ENCODE results near the gene MYO9B.

Gene MYO9B

DNA sequence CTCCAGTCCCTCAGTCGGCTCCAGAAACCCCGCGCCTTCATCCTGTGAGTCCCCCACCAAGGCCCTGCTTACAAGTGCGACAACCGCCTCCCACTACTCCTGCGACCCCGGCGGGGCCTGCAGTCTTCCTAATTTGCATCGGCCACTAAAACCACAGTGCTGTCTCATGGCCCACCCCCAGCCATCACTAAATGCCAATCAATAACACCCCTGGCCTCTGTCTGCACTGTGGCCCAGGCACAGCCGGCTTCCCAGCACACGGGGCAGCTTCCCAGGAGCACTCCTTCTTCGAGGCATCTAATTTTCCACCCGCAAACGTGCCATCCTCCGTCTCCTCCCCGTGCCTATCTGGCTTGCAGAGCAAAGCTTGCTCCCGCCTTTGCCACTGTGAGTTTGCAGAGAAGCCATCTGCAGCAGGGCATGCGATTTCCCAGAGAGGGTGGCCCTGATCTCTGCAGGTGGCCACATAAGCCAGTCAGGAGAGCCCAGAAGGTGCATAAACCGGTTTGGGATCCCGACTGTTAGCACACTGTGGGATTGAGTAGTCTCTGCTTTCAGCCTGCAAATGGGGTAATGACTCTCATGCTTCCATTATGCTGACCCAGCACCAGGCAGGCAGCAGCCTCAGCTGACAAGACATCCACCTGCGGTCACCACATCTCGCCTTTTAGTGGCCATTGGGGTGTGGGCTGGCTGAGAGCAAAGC, 105.6 kb downstream of the MYO9B start:
- Histone ChIP-seq H2AFZ (ENCODE audit: low read depth, low read length, severe bottlenecking) (no peak overlapping the region), H3K4me2 (ENCODE audit: low read depth, low read length, poor library complexity, severe bottlenecking) (no peak overlapping the region), H3K27ac (ENCODE audit: low read depth, low read length) (no peak overlapping the region), H3K9me2 (replicated peaks; ENCODE audit: insufficient read depth, low read length) (no peaks in the 10 kb centered on the region), H3F3A (ENCODE audit: insufficient read depth) (no peaks in the 10 kb centered on the region), H3K9ac (ENCODE audit: low read length) (no peak overlapping the region), H3K27me3 (ENCODE audit: low read length) (no peaks in the 10 kb centered on the region), H3K4me3 (ENCODE audit: insufficient read depth, low read length, poor library complexity, severe bottlenecking) (no peak overlapping the region), H4K20me1 (ENCODE audit: low read depth, low read length) (no peaks in the 10 kb centered on the region), H3K9me3 (ENCODE audit: insufficient read depth, low read length) (no peaks in the 10 kb centered on the region), H3K79me2 (ENCODE audit: insufficient read depth, low read length) (no peaks in the 10 kb centered on the region), H3K36me3 (ENCODE audit: low read length) (no peaks in the 10 kb centered on the region)
- TF ChIP-seq EZH2phosphoT487 (conservative IDR thresholded peaks at IDR 0.05; ENCODE audit: low read length) = no peak
- TF ChIP-seq, protein P1, sequence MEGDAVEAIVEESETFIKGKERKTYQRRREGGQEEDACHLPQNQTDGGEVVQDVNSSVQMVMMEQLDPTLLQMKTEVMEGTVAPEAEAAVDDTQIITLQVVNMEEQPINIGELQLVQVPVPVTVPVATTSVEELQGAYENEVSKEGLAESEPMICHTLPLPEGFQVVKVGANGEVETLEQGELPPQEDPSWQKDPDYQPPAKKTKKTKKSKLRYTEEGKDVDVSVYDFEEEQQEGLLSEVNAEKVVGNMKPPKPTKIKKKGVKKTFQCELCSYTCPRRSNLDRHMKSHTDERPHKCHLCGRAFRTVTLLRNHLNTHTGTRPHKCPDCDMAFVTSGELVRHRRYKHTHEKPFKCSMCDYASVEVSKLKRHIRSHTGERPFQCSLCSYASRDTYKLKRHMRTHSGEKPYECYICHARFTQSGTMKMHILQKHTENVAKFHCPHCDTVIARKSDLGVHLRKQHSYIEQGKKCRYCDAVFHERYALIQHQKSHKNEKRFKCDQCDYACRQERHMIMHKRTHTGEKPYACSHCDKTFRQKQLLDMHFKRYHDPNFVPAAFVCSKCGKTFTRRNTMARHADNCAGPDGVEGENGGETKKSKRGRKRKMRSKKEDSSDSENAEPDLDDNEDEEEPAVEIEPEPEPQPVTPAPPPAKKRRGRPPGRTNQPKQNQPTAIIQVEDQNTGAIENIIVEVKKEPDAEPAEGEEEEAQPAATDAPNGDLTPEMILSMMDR (IDR thresholded peaks at IDR 0.05; ENCODE audit: insufficient read depth, low read length, poor library complexity, severe bottlenecking) = no peak

DNA sequence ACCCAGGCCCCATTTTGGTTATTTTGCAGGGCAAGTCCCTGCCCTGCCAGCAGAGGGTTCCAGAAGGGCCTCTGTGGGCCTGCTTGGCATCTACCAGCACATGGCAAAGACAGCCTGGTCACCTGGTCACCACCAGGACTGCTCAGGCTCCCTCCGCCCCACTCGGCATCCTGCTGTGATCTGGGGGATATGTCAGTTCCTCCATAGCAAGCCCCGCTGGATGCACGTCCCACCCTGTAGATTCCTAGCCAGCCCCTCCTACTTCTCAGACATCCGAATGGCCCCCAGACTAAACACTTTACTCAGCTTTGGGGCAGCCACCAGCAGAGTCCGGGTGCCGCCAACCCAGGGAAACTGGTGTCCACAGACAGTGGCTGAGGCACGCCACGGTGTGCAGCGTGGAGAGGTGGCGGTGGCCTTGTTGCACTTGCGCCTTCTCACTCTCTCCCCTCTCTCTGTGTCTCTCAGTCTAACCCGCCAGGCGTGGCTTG, 107.7 kb downstream of the MYO9B start:
- no peak overlapping the region for H2AFZ ChIP-seq (ENCODE audit: low read depth, low read length, severe bottlenecking)
- H3K27ac ChIP-seq (ENCODE audit: low read depth, low read length) = peak overlapping the region; percentile 48
- H3K36me3 ChIP-seq (ENCODE audit: low read length) = no peaks in the 10 kb centered on the region
- H3K9ac ChIP-seq (ENCODE audit: low read length) = peak overlapping the region; percentile 18; the same call in 1 of the 2 replicates
- H3K9me3 ChIP-seq (ENCODE audit: insufficient read depth, low read length) = no peaks in the 10 kb centered on the region
- H3F3A ChIP-seq (ENCODE audit: insufficient read depth) = 0 out of 2 replicates have a peak, but pooled peaks cover under 1% of the 10 kb centered on the region
- H4K20me1 ChIP-seq (ENCODE audit: low read depth, low read length) = no peaks in the 10 kb centered on the region
- H3K79me2 ChIP-seq (ENCODE audit: insufficient read depth, low read length) = no peaks in the 10 kb centered on the region
- H3K4me2 ChIP-seq (ENCODE audit: low read depth, low read length, poor library complexity, severe bottlenecking) = peak overlapping the region; percentile 10
- no peaks in the 10 kb centered on the region for H3K9me2 ChIP-seq (replicated peaks; ENCODE audit: insufficient read depth, low read length)
- no peaks in the 10 kb centered on the region for H3K27me3 ChIP-seq (ENCODE audit: low read length)
- TF ChIP-seq EZH2phosphoT487 (conservative IDR thresholded peaks at IDR 0.05; ENCODE audit: low read length) = no peak
- TF ChIP-seq, protein P1 (IDR thresholded peaks at IDR 0.05; ENCODE audit: insufficient read depth, low read length, poor library complexity, severe bottlenecking) = no peak
- H3K4me3 ChIP-seq (ENCODE audit: insufficient read depth, low read length, poor library complexity, severe bottlenecking) = no peak overlapping the region

DNA sequence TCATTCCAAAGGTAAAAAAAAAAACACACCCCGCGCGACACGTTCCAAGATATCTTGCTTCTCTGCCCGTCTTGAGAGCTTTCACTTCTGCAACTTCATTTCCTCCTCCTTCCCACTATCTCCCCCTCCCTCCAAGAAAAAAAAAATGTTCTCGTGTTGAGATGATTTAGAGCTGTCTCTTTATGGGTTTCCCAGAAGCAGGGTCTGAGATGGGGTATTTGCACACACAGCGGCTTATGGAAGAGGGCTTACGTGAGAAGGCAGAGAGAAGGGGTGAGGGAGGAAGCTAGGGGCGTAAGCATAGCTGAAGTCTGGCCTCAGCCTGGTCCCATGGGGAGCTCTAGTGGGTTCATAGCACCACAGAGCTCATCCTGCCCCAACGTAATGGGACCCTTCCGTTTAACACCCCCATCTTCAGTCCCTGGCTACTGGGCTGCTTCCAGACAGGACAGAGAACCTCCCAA, 108.3 kb downstream of the MYO9B start:
- peaks cover 3% of the 10 kb centered on the region; the same call in 1 of the 2 replicates for H3F3A ChIP-seq (ENCODE audit: insufficient read depth)
- H3K9ac ChIP-seq (ENCODE audit: low read length) = peak overlapping the region; percentile 18; the same call in 1 of the 2 replicates
- H2AFZ ChIP-seq (ENCODE audit: low read depth, low read length, severe bottlenecking) = no peak overlapping the region
- H3K4me2 ChIP-seq (ENCODE audit: low read depth, low read length, poor library complexity, severe bottlenecking) = peak overlapping the region; percentile 10
- H3K79me2 ChIP-seq (ENCODE audit: insufficient read depth, low read length) = no peaks in the 10 kb centered on the region
- TF ChIP-seq, protein P1 (IDR thresholded peaks at IDR 0.05; ENCODE audit: insufficient read depth, low read length, poor library complexity, severe bottlenecking) = no peak
- TF ChIP-seq EZH2phosphoT487 (conservative IDR thresholded peaks at IDR 0.05; ENCODE audit: low read length) = no peak
- H3K4me3 ChIP-seq (ENCODE audit: insufficient read depth, low read length, poor library complexity, severe bottlenecking) = no peak overlapping the region
- no peaks in the 10 kb centered on the region for H3K9me2 ChIP-seq (replicated peaks; ENCODE audit: insufficient read depth, low read length)
- no peaks in the 10 kb centered on the region for H3K36me3 ChIP-seq (ENCODE audit: low read length)
- no peaks in the 10 kb centered on the region for H4K20me1 ChIP-seq (ENCODE audit: low read depth, low read length)
- H3K9me3 ChIP-seq (ENCODE audit: insufficient read depth, low read length) = no peaks in the 10 kb centered on the region
- peak overlapping the region; percentile 48 for H3K27ac ChIP-seq (ENCODE audit: low read depth, low read length)
- no peaks in the 10 kb centered on the region for H3K27me3 ChIP-seq (ENCODE audit: low read length)
